Activated T-cell treated with anti-CD3 and anti-CD28 coated beads, Interleukin-2, amount 50 U/mL, for 72 hours (primary cell): ENCODE results near the gene TH. TPM values are rescaled to one million over a fixed set of nuclear protein-coding genes. Genes with fewer than 3 reads are reported as not detected.

ENCODE experiments used
- ATAC-seq, 2 donors: fragments of 150-1000 bp; cut with Tn5 transposase; replicated peaks in 1 of 2; 2 replicates each; pipeline ENCODE4 v1.10.0; 2021; ENCODE audit warnings: moderate library complexity in 2 of 2, mild to moderate bottlenecking in 1 of 2
- DNase-seq, 2 donors: peaks; one replicate each; pipeline ENCODE4 v3.0.0; 2021 to 2022; ENCODE audit warnings: mixed read lengths in 1 of 2
- H3K27ac Mint-ChIP-seq: one replicate; pipeline ENCODE4 v1.8.0; 2022; ENCODE audit warnings: mild to moderate bottlenecking, moderate library complexity, mixed read lengths
- H3K27me3 Mint-ChIP-seq: one replicate; pipeline ENCODE4 v1.8.0; 2022; ENCODE audit warnings: low read depth, mixed read lengths
- H3K36me3 Mint-ChIP-seq, 2 donors: one replicate each; pipeline ENCODE4 v1.8.0; 2022; ENCODE audit warnings: mixed read lengths in 2 of 2, mild to moderate bottlenecking in 1 of 2; ENCODE audit not compliant: insufficient read depth in 2 of 2
- H3K4me1 Mint-ChIP-seq: one replicate; pipeline ENCODE4 v1.8.0; 2022; ENCODE audit warnings: low read depth, mixed read lengths
- H3K4me3 Mint-ChIP-seq, 2 donors: one replicate each; pipeline ENCODE4 v1.8.0; 2022; ENCODE audit warnings: mild to moderate bottlenecking in 2 of 2, mixed read lengths in 2 of 2, moderate library complexity in 2 of 2
- H3K9me3 Mint-ChIP-seq, 2 donors: one replicate each; pipeline ENCODE4 v1.8.0; 2022; ENCODE audit warnings: mixed read lengths in 2 of 2
- total RNA-seq, 2 donors: library from RNA; stranded (reverse); gene quantifications; one replicate each; pipeline ENCODE4 v1.2.3, GENCODE V29; 2022

Gene TH
- total RNA-seq, 2 donors from 2014 or later: not detected

- no peak for DNase-seq
- Mint-ChIP-seq H3K9me3 (no peaks in the 10 kb centered on the region), H3K27ac (no peak overlapping the region), H3K4me3 (no peak overlapping the region), H3K36me3 (no peaks in the 10 kb centered on the region), H3K27me3 (no peaks in the 10 kb centered on the region), H3K4me1 (no peaks in the 10 kb centered on the region)
- ATAC-seq: no peak
Observed at GRCh38 chr11:2174361-2174760, 2.7 kb upstream of the TH start.

- no peaks in the 10 kb centered on the region for H3K36me3 Mint-ChIP-seq
- ATAC-seq (no peak), DNase-seq (no peak)
- H3K9me3 Mint-ChIP-seq: no peaks in the 10 kb centered on the region
- H3K4me3 Mint-ChIP-seq: no peak overlapping the region
- no peaks in the 10 kb centered on the region for H3K27me3 Mint-ChIP-seq
- H3K4me1 Mint-ChIP-seq: no peaks in the 10 kb centered on the region
- H3K27ac Mint-ChIP-seq: no peak overlapping the region
Observed at GRCh38 chr11:2173761-2174160, 2.1 kb upstream of the TH start.

- Mint-ChIP-seq H3K4me1 (no peaks in the 10 kb centered on the region), H3K36me3 (no peaks in the 10 kb centered on the region), H3K4me3 (no peak overlapping the region), H3K9me3 (no peaks in the 10 kb centered on the region), H3K27me3 (no peaks in the 10 kb centered on the region), H3K27ac (no peak overlapping the region)
- ATAC-seq (no peak), DNase-seq (peak in 1 of 2 donors; percentile 28)
Observed at GRCh38 chr11:2173150-2173693, 1.6 kb upstream of the TH start.

GRCh38 chr11:2172676-2173075 lies 1.1 kb upstream of the TH start:
- Mint-ChIP-seq H3K4me1 (no peaks in the 10 kb centered on the region), H3K4me3 (no peak overlapping the region), H3K27ac (no peak overlapping the region), H3K27me3 (no peaks in the 10 kb centered on the region), H3K36me3 (no peaks in the 10 kb centered on the region), H3K9me3 (no peaks in the 10 kb centered on the region)
- DNase-seq (no peak), ATAC-seq (no peak)

GRCh38 chr11:2169626-2170570 lies 1.7 kb downstream of the TH start:
- Mint-ChIP-seq H3K9me3 (no peaks in the 10 kb centered on the region), H3K27ac (no peak overlapping the region), H3K36me3 (no peaks in the 10 kb centered on the region), H3K27me3 (no peaks in the 10 kb centered on the region), H3K4me3 (no peak overlapping the region), H3K4me1 (no peaks in the 10 kb centered on the region)
- ATAC-seq: no peak
- DNase-seq: no peak

- Mint-ChIP-seq H3K9me3 (no peaks in the 10 kb centered on the region), H3K4me3 (no peak overlapping the region), H3K36me3 (no peaks in the 10 kb centered on the region), H3K27me3 (no peaks in the 10 kb centered on the region), H3K4me1 (no peaks in the 10 kb centered on the region), H3K27ac (no peak overlapping the region)
- DNase-seq: no peak
- ATAC-seq: no peak
Observed at GRCh38 chr11:2169005-2169378, 2.6 kb downstream of the TH start.

- Mint-ChIP-seq H3K4me3 (no peak overlapping the region), H3K36me3 (no peaks in the 10 kb centered on the region)
- no peak for ATAC-seq
Observed at GRCh38 chr11:2168286-2169004, 3.2 kb downstream of the TH start.

GRCh38 chr11:2167141-2168045 lies 4.2 kb downstream of the TH start:
- H3K4me3 Mint-ChIP-seq: no peak overlapping the region
- DNase-seq: no peak
- no peak overlapping the region for H3K27ac Mint-ChIP-seq
- no peaks in the 10 kb centered on the region for H3K36me3 Mint-ChIP-seq
- no peaks in the 10 kb centered on the region for H3K4me1 Mint-ChIP-seq
- ATAC-seq: no peak
- H3K27me3 Mint-ChIP-seq: no peaks in the 10 kb centered on the region
- no peaks in the 10 kb centered on the region for H3K9me3 Mint-ChIP-seq

More at GRCh38 chr11:2168286-2169004, 3.2 kb downstream of the TH start:
- Mint-ChIP-seq H3K4me1 (no peaks in the 10 kb centered on the region), H3K9me3 (no peaks in the 10 kb centered on the region), H3K27ac (no peak overlapping the region), H3K27me3 (no peaks in the 10 kb centered on the region)
- DNase-seq: no peak

- peak; percentile 65 to 71 for ATAC-seq
- H3K36me3 Mint-ChIP-seq: no peaks in the 10 kb centered on the region
- no peak overlapping the region for H3K27ac Mint-ChIP-seq
- no peaks in the 10 kb centered on the region for H3K9me3 Mint-ChIP-seq
- no peaks in the 10 kb centered on the region for H3K27me3 Mint-ChIP-seq
- H3K4me3 Mint-ChIP-seq: no peak overlapping the region
- peak; percentile 47 to 57 for DNase-seq
- no peaks in the 10 kb centered on the region for H3K4me1 Mint-ChIP-seq
Observed at GRCh38 chr11:2166091-2166851, 5.3 kb downstream of the TH start.

- no peaks in the 10 kb centered on the region for H3K27me3 Mint-ChIP-seq
Observed at GRCh38 chr11:2165571-2165970, 6.0 kb downstream of the TH start.

GRCh38 chr11:2164861-2165555 lies 6.6 kb downstream of the TH start:
- no peak overlapping the region for H3K4me3 Mint-ChIP-seq
- no peaks in the 10 kb centered on the region for H3K27me3 Mint-ChIP-seq
- H3K4me1 Mint-ChIP-seq: no peaks in the 10 kb centered on the region
- H3K9me3 Mint-ChIP-seq: no peaks in the 10 kb centered on the region
- H3K36me3 Mint-ChIP-seq: no peaks in the 10 kb centered on the region
- no peak for DNase-seq
- ATAC-seq: no peak
- H3K27ac Mint-ChIP-seq: no peak overlapping the region

More at GRCh38 chr11:2165571-2165970, 6.0 kb downstream of the TH start:
- Mint-ChIP-seq H3K36me3 (no peaks in the 10 kb centered on the region), H3K4me3 (no peak overlapping the region), H3K4me1 (no peaks in the 10 kb centered on the region), H3K9me3 (no peaks in the 10 kb centered on the region), H3K27ac (no peak overlapping the region)
- no peak for ATAC-seq
- no peak for DNase-seq

- Mint-ChIP-seq H3K27me3 (no peaks in the 10 kb centered on the region), H3K4me3 (no peak overlapping the region), H3K9me3 (no peaks in the 10 kb centered on the region), H3K4me1 (no peaks in the 10 kb centered on the region), H3K36me3 (no peaks in the 10 kb centered on the region), H3K27ac (no peak overlapping the region)
- ATAC-seq (no peak), DNase-seq (no peak)
Observed at GRCh38 chr11:2164081-2164480, 7.5 kb downstream of the TH start.
